Smooth muscle cell (in vitro differentiated cells): ENCODE measurements around the gene PSMG4. TPM values are rescaled to one million over a fixed set of nuclear protein-coding genes. Genes with fewer than 3 reads are reported as not detected.
A peak's percentile ranks its signal among the peaks of the same experiment; 100 is the strongest.

ENCODE experiments used
- DNase-seq: peaks from one replicate; lab custom pipeline; 2025; ENCODE audit not compliant: unreplicated experiment; lab: John Stamatoyannopoulos, UW
- H2AFZ ChIP-seq: fragments of 200-600 bp; sonication (generic); 2 replicates; pipeline ENCODE4 v1.6.0; 2016; ENCODE audit warnings: antibody characterized with exemption, low read depth, mild to moderate bottlenecking
- H3F3A ChIP-seq: fragments of 200-600 bp; sonication (generic); 2 replicates; pipeline ENCODE4 v1.6.0; 2017; ENCODE audit warnings: antibody characterized with exemption, low read depth
- H3K27ac ChIP-seq: fragments of 200-600 bp; sonication (generic); 2 replicates; pipeline ENCODE4 v1.5.1; 2016; ENCODE audit warnings: low read depth, mild to moderate bottlenecking
- H3K27me3 ChIP-seq: fragments of 200-600 bp; sonication (generic); 2 replicates; pipeline ENCODE4 v1.6.1; 2016; ENCODE audit warnings: low read depth, mild to moderate bottlenecking
- H3K36me3 ChIP-seq: fragments of 200-600 bp; sonication (generic); 2 replicates; pipeline ENCODE4 v1.5.1; 2016; ENCODE audit warnings: low read depth
- H3K4me1 ChIP-seq: fragments of 200-600 bp; sonication (generic); 2 replicates; pipeline ENCODE4 v1.5.1; 2016; ENCODE audit warnings: low read depth
- H3K4me2 ChIP-seq: fragments of 200-600 bp; sonication (generic); 2 replicates; pipeline ENCODE4 v1.6.0; 2016; ENCODE audit warnings: mild to moderate bottlenecking
- H3K4me3 ChIP-seq: fragments of 200-600 bp; sonication (generic); 2 replicates; pipeline ENCODE4 v1.5.1; 2016; ENCODE audit warnings: mild to moderate bottlenecking
- H3K79me2 ChIP-seq: fragments of 200-600 bp; sonication (generic); 2 replicates; pipeline ENCODE4 v1.6.0; 2016; ENCODE audit warnings: low read depth, mild to moderate bottlenecking
- H3K9ac ChIP-seq: fragments of 200-600 bp; sonication (generic); 2 replicates; pipeline ENCODE4 v1.6.0; 2016; ENCODE audit warnings: low read depth
- H3K9me3 ChIP-seq: fragments of 200-600 bp; sonication (generic); replicated peaks from 2 replicates; pipeline ENCODE4 v1.5.1; 2016; ENCODE audit warnings: low read depth
- H4K20me1 ChIP-seq: fragments of 200-600 bp; sonication (generic); 2 replicates; pipeline ENCODE4 v1.6.0; 2016; ENCODE audit warnings: low read depth
- CTCF ChIP-seq: fragments of 200-600 bp; sonication (generic); IDR thresholded peaks from 2 replicates; pipeline ENCODE4 v1.5.1; 2017; ENCODE audit warnings: borderline replicate concordance, mild to moderate bottlenecking, antibody characterized with exemption; ENCODE audit not compliant: insufficient read depth, poor library complexity, severe bottlenecking
- WGBS: methylation state at CpG from one replicate; pipeline ENCODE4 v1.1.7; 2016; ENCODE audit warnings: low lambda C conversion rate; 5-methylcytosine and 5-hydroxymethylcytosine counted together
- polyA plus RNA-seq: library from polyadenylated mRNA; unstranded; fragments of >200 nt; fragmentation: Nextera tagmentation; extraction: Ambion mirVana; gene quantifications from 2 replicates; pipeline ENCODE4 v1.2.1, GENCODE V29; 2016
- total RNA-seq: library from RNA; depleted of rRNA; stranded (reverse); fragments of >200 nt; gene quantifications from 2 replicates; pipeline ENCODE4 v1.2.3, GENCODE V29; 2014

Gene PSMG4
- total and polyA plus RNA-seq, 2 experiments from 2014 or later = 10.9 to 12.5 TPM

- Histone ChIP-seq H2AFZ (no peak overlapping the region), H3K27ac (no peak overlapping the region), H3K79me2 (no peaks in the 10 kb centered on the region), H3K4me2 (no peak overlapping the region), H3K9me3 (no peaks in the 10 kb centered on the region), H3K9ac (no peak overlapping the region), H3F3A (no peaks in the 10 kb centered on the region), H4K20me1 (no peaks in the 10 kb centered on the region), H3K4me3 (no peak overlapping the region), H3K36me3 (no peaks in the 10 kb centered on the region), H3K27me3 (no peaks in the 10 kb centered on the region), H3K4me1 (peaks cover 30% of the 10 kb centered on the region)
- WGBS = 96% methylated on average over 30 of the region's 40 CpGs
- DNase-seq = no peak
- TF ChIP-seq CTCF = no peak
These were observed 5.2 kb upstream of the PSMG4 start for GRCh38 chr6:3253597-3253961.

GRCh38 chr6:3258201-3258600 lies 546 bp upstream of the PSMG4 start:
- Histone ChIP-seq H3K9ac (no peak overlapping the region), H3K4me2 (peak overlapping the region; percentile 99), H3K4me3 (peak overlapping the region; percentile 71), H3K79me2 (peaks cover 10% of the 10 kb centered on the region), H3F3A (no peaks in the 10 kb centered on the region), H3K27me3 (no peaks in the 10 kb centered on the region), H3K4me1 (peaks cover 9% of the 10 kb centered on the region), H3K27ac (no peak overlapping the region), H3K9me3 (no peaks in the 10 kb centered on the region), H2AFZ (no peak overlapping the region), H4K20me1 (peaks cover 8% of the 10 kb centered on the region), H3K36me3 (no peaks in the 10 kb centered on the region)
- TF ChIP-seq CTCF = no peak
- no peak for DNase-seq
- WGBS = 69% methylated on average over 12 of the region's 12 CpGs

GRCh38 chr6:3259491-3259958 lies 778 bp downstream of the PSMG4 start:
- TF ChIP-seq CTCF = peak; percentile 0
- DNase-seq = no peak

DNA sequence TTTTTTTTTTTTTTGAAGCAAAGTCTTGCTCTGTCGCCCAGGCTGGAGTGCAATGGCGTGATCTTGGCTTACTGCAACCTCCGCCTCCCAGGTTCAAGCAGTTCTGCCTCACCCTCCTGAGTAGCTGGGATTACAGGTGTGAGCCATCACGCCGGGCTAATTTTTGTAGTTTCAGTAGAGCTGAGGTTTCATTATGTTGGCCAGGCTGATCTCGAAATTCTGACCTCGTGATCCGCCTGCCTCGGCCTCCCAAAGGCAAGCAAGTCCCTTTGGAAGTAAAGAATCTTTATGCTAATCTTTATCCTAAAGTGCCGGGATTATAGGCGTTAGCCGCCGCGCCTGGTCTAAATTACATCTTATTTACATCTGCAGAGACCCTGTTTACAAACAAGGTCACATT lies 1.5 kb downstream of the PSMG4 start:
- 68% methylated on average over 14 of the region's 14 CpGs for WGBS
- no peak for TF ChIP-seq CTCF

More at GRCh38 chr6:3259491-3259958, 778 bp downstream of the PSMG4 start:
- H3F3A ChIP-seq = no peaks in the 10 kb centered on the region
- H4K20me1 ChIP-seq = peaks cover 8% of the 10 kb centered on the region
- peak overlapping the region; percentile 99 for H3K4me2 ChIP-seq
- peak overlapping the region; percentile 14 for H2AFZ ChIP-seq
- H3K36me3 ChIP-seq = no peaks in the 10 kb centered on the region
- H3K27me3 ChIP-seq = no peaks in the 10 kb centered on the region
- peaks cover 10% of the 10 kb centered on the region for H3K79me2 ChIP-seq
- peak overlapping the region; percentile 58 for H3K9ac ChIP-seq
- peaks cover 9% of the 10 kb centered on the region for H3K4me1 ChIP-seq
- 1% methylated on average over 21 of the region's 21 CpGs for WGBS
- no peak overlapping the region for H3K27ac ChIP-seq
- no peaks in the 10 kb centered on the region for H3K9me3 ChIP-seq
- peak overlapping the region; percentile 71 for H3K4me3 ChIP-seq

More for the DNA sequence above, 1.5 kb downstream of the PSMG4 start:
- H2AFZ ChIP-seq = no peak overlapping the region
- H3K4me2 ChIP-seq = no peak overlapping the region
- no peaks in the 10 kb centered on the region for H3F3A ChIP-seq
- peaks cover 10% of the 10 kb centered on the region for H3K79me2 ChIP-seq
- H3K9me3 ChIP-seq = no peaks in the 10 kb centered on the region
- no peak overlapping the region for H3K4me3 ChIP-seq
- H3K9ac ChIP-seq = no peak overlapping the region
- no peak overlapping the region for H3K27ac ChIP-seq
- H4K20me1 ChIP-seq = peaks cover 8% of the 10 kb centered on the region
- H3K27me3 ChIP-seq = no peaks in the 10 kb centered on the region
- peaks cover 9% of the 10 kb centered on the region for H3K4me1 ChIP-seq
- H3K36me3 ChIP-seq = no peaks in the 10 kb centered on the region
- no peak for DNase-seq
